ENCODE measurements around the gene WSB2. TPM values are rescaled to one million over a fixed set of nuclear protein-coding genes. Genes with fewer than 3 reads are reported as not detected.

Gene WSB2
- total and polyA plus RNA-seq, 9 of the 15 experiments (the other 6 are each of a cell fraction or from before 2014, with no cell fraction given) = 31.4 to 77.6 (median 52.6) TPM

- TF ChIP-seq TOE1 (IDR thresholded peaks at IDR 0.05; ENCODE audit: borderline replicate concordance) = peak; percentile 43; the same call in 1 of the 2 replicates
- no peak for TF ChIP-seq TOE1 (CRISPR knock-in tag; IDR thresholded peaks at IDR 0.05; ENCODE audit: borderline replicate concordance, low read depth)
- peak; percentile 98 for TF ChIP-seq BMI1 (IDR thresholded peaks at IDR 0.05; ENCODE audit: low read length)
- peak; percentile 95 for TF ChIP-seq TBP (optimal IDR thresholded peaks at IDR 0.05; ENCODE audit: low read depth, low read length)
- TF ChIP-seq SRSF3 (IDR thresholded peaks at IDR 0.05; ENCODE audit: insufficient read depth, low read length) = 0 out of 2 replicates have a peak, but pooled peaks have one; percentile 41
- TF ChIP-seq SIN3B (IDR thresholded peaks at IDR 0.05; ENCODE audit: low read depth) = peak; percentile 79
- TF ChIP-seq KAT7 (CRISPR knock-in tag; IDR thresholded peaks at IDR 0.05; ENCODE audit: borderline replicate concordance) = peak; percentile 51; the same call in 1 of the 2 replicates
- no peak for TF ChIP-seq ZNF445 (CRISPR knock-in tag; IDR thresholded peaks at IDR 0.05; ENCODE audit: low read depth)
- TF ChIP-seq GTF2A2 (tag; IDR thresholded peaks at IDR 0.05) = no peak
- no peak for TF ChIP-seq KAT8 (IDR thresholded peaks at IDR 0.05; ENCODE audit: low read depth)
- TF ChIP-seq, protein P1, sequence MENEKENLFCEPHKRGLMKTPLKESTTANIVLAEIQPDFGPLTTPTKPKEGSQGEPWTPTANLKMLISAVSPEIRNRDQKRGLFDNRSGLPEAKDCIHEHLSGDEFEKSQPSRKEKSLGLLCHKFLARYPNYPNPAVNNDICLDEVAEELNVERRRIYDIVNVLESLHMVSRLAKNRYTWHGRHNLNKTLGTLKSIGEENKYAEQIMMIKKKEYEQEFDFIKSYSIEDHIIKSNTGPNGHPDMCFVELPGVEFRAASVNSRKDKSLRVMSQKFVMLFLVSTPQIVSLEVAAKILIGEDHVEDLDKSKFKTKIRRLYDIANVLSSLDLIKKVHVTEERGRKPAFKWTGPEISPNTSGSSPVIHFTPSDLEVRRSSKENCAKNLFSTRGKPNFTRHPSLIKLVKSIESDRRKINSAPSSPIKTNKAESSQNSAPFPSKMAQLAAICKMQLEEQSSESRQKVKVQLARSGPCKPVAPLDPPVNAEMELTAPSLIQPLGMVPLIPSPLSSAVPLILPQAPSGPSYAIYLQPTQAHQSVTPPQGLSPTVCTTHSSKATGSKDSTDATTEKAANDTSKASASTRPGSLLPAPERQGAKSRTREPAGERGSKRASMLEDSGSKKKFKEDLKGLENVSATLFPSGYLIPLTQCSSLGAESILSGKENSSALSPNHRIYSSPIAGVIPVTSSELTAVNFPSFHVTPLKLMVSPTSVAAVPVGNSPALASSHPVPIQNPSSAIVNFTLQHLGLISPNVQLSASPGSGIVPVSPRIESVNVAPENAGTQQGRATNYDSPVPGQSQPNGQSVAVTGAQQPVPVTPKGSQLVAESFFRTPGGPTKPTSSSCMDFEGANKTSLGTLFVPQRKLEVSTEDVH (IDR thresholded peaks at IDR 0.05; ENCODE audit: low read depth, partially characterized antibody) = peak; percentile 89
- no peak for TF ChIP-seq KDM2B (CRISPR knock-in tag; IDR thresholded peaks at IDR 0.05)
- TF ChIP-seq TRIM24 (IDR thresholded peaks at IDR 0.05) = no peak
- TF ChIP-seq MNT (conservative IDR thresholded peaks at IDR 0.05) = peak; percentile 33 to 53; a peak in 3 of 4 replicates
- TF ChIP-seq BRD4 (IDR thresholded peaks at IDR 0.05) = peak; percentile 51; the same call in 1 of the 2 replicates
- TF ChIP-seq ZNF280B (CRISPR knock-in tag; IDR thresholded peaks at IDR 0.05) = no peak
- TF ChIP-seq FOXP4 (CRISPR knock-in tag; IDR thresholded peaks at IDR 0.05; ENCODE audit: borderline replicate concordance) = peak; percentile 49; the same call in 1 of the 2 replicates
- no peak for TF ChIP-seq ZBED1 (IDR thresholded peaks at IDR 0.05)
- TF ChIP-seq SOX6 (IDR thresholded peaks at IDR 0.05) = no peak
- no peak for TF ChIP-seq BRD9 (IDR thresholded peaks at IDR 0.05; ENCODE audit: low read depth, partially characterized antibody)
- TF ChIP-seq NONO (IDR thresholded peaks at IDR 0.05; ENCODE audit: low read depth in 2 of 2, low read length in 1 of 2) = no peak
Measured at GRCh38 chr12:118016424-118017264, 44.3 kb downstream of the WSB2 start, which contains the start of gene RFC5 (continued).

Measured in K562 (cell line).